SK-N-SH (cell line): ENCODE results near the gene MYO1F. TPM values are rescaled to one million over a fixed set of nuclear protein-coding genes. Genes with fewer than 3 reads are reported as not detected.

Experiments
- CTCF ChIA-PET: fragments of 300-600, 350-600 bp; formaldehyde crosslinking; extraction: SDS; loops from one replicate; lab custom pipeline; 2021; lab: Yijun Ruan, JAX
- POLR2A ChIA-PET: fragments of 350-600 bp; sonication (Branson Sonifier 250); formaldehyde crosslinking; extraction: SDS; loops from one replicate; lab custom pipeline; 2020; ENCODE audit warnings: antibody characterized with exemption, inconsistent platforms; lab: Yijun Ruan, JAX
- DNase-seq: peaks from one replicate; pipeline ENCODE4 v3.0.0; 2012
- H2AFZ ChIP-seq: fragments of 200-600 bp; sonication (generic); 2 replicates; pipeline ENCODE4 v1.8.1; 2016; ENCODE audit warnings: antibody characterized with exemption, mild to moderate bottlenecking, low read depth
- H3F3A ChIP-seq: fragments of 200-600 bp; sonication (generic); replicated peaks from 2 replicates; pipeline ENCODE3; 2016; ENCODE audit warnings: antibody characterized with exemption, mild to moderate bottlenecking; ENCODE audit not compliant: insufficient read depth
- H3K27ac ChIP-seq, 2 experiments: fragments of 200-500 bp in 1 of 2; fragments of 200-600 bp in 1 of 2; sonication (Bioruptor generic) in 1 of 2; sonication (generic), shearing (Covaris generic) in 1 of 2; 2 replicates each; pipeline versions ENCODE4 v1.5.1 to v1.6.1; 2014 to 2016; ENCODE audit warnings: low read depth in 2 of 2, inconsistent platforms in 1 of 2, low read length in 1 of 2, mild to moderate bottlenecking in 1 of 2, mixed read lengths in 1 of 2
- H3K27me3 ChIP-seq: fragments of 200-600 bp; sonication (generic), shearing (Covaris generic); 2 replicates; pipeline ENCODE4 v1.6.1; 2016; ENCODE audit warnings: mixed run types; ENCODE audit not compliant: insufficient read depth
- H3K36me3 ChIP-seq, 2 experiments: fragments of 200-500 bp in 1 of 2; fragments of 200-600 bp in 1 of 2; sonication (Bioruptor generic) in 1 of 2; sonication (generic) in 1 of 2; replicated peaks in 1 of 2; 2 replicates each; pipeline versions ENCODE3 to v1.5.1; 2014 to 2016; ENCODE audit warnings: low read length in 1 of 2, mild to moderate bottlenecking in 1 of 2; ENCODE audit not compliant: insufficient read depth in 2 of 2, control insufficient read depth in 1 of 2
- H3K4me1 ChIP-seq, 2 experiments: fragments of 200-500 bp in 1 of 2; fragments of 200-600 bp in 1 of 2; sonication (Bioruptor generic) in 1 of 2; sonication (generic), shearing (Covaris generic) in 1 of 2; 2 replicates each; pipeline versions ENCODE4 v1.5.1 to v1.6.1; 2014 to 2016; ENCODE audit warnings: low read depth in 1 of 2, low read length in 1 of 2, mixed run types in 1 of 2; ENCODE audit not compliant: insufficient read depth in 2 of 2, control insufficient read depth in 1 of 2
- H3K4me2 ChIP-seq: fragments of 200-600 bp; sonication (generic), shearing (Covaris generic); 2 replicates; pipeline ENCODE4 v1.6.1; 2017; ENCODE audit warnings: mixed run types
- H3K4me3 ChIP-seq, 2 experiments: fragments of 200-500 bp in 1 of 2; fragments of 200-600 bp in 1 of 2; sonication (Bioruptor generic) in 1 of 2; sonication (generic), shearing (Covaris generic) in 1 of 2; 2 replicates each; pipeline versions ENCODE4 v1.5.1 to v1.8.1; 2014 to 2016; ENCODE audit warnings: low read depth in 2 of 2, inconsistent platforms in 1 of 2, low read length in 1 of 2, mild to moderate bottlenecking in 1 of 2, mixed read lengths in 1 of 2, moderate library complexity in 1 of 2
- H3K79me2 ChIP-seq: fragments of 200-600 bp; sonication (generic); 2 replicates; pipeline ENCODE4 v1.8.1; 2017; ENCODE audit warnings: mild to moderate bottlenecking; ENCODE audit not compliant: insufficient read depth
- H3K9ac ChIP-seq: fragments of 200-600 bp; sonication (generic); 2 replicates; pipeline ENCODE4 v1.6.1; 2017; ENCODE audit warnings: mixed run types
- H3K9me2 ChIP-seq: fragments of 200-600 bp; sonication (generic); 2 replicates; pipeline ENCODE4 v1.6.1; 2017; ENCODE audit warnings: mixed run types
- H3K9me3 ChIP-seq: fragments of 200-600 bp; sonication (generic); 2 replicates; pipeline ENCODE4 v1.6.1; 2017; ENCODE audit warnings: mixed run types, mild to moderate bottlenecking, moderate library complexity
- H4K20me1 ChIP-seq: fragments of 200-600 bp; sonication (generic); 2 replicates; pipeline ENCODE4 v1.6.1; 2017; ENCODE audit warnings: mild to moderate bottlenecking, mixed run types; ENCODE audit not compliant: insufficient read depth
- ELF1 ChIP-seq: IDR thresholded peaks from 2 replicates; pipeline ENCODE4 v1.4.0; 2012
- EZH2phosphoT487 ChIP-seq: fragments of 200-600 bp; sonication (generic); IDR thresholded peaks from 2 replicates; pipeline ENCODE4 v1.6.1; 2017; ENCODE audit warnings: low read depth, mixed run types, mild to moderate bottlenecking, antibody characterized with exemption, moderate library complexity, borderline replicate concordance
- FOSL2 ChIP-seq: IDR thresholded peaks from 2 replicates; pipeline ENCODE4 v1.4.0; 2012; ENCODE audit warnings: low read depth, mild to moderate bottlenecking, moderate library complexity, borderline replicate concordance
- FOXJ3 ChIP-seq: sonication (generic); formaldehyde crosslinking; IDR thresholded peaks from 2 replicates; pipeline ENCODE4 v1.5.1; 2020; ENCODE audit warnings: mild to moderate bottlenecking, missing genetic modification reagents
- FOXM1 ChIP-seq: IDR thresholded peaks from 2 replicates; pipeline ENCODE4 v1.4.0; 2012; ENCODE audit warnings: low read depth, mild to moderate bottlenecking
- GATA2 ChIP-seq: sonication (generic); formaldehyde crosslinking; IDR thresholded peaks from 2 replicates; pipeline ENCODE4 v1.5.0; 2020; ENCODE audit warnings: mild to moderate bottlenecking, missing genetic modification reagents
- MEF2A ChIP-seq: IDR thresholded peaks from 2 replicates; pipeline ENCODE4 v1.4.0; 2012; ENCODE audit warnings: low read depth, borderline replicate concordance
- NRF1 ChIP-seq: IDR thresholded peaks from 2 replicates; pipeline ENCODE4 v1.6.1; 2012; ENCODE audit warnings: low read depth, mild to moderate bottlenecking, low read length
- POLR2AphosphoS5 ChIP-seq: IDR thresholded peaks from 2 replicates; pipeline ENCODE4 v1.6.1; 2012; ENCODE audit warnings: low read depth, low read length
- RCOR1 ChIP-seq: fragments of 150-350 bp; IDR thresholded peaks from 2 replicates; pipeline ENCODE4 v1.6.1; 2017; ENCODE audit warnings: antibody characterized with exemption, low read length
- RXRA ChIP-seq: IDR thresholded peaks from 2 replicates; pipeline ENCODE4 v1.4.0; 2012; ENCODE audit warnings: low read depth, mild to moderate bottlenecking, borderline replicate concordance
- SIN3A ChIP-seq: IDR thresholded peaks from 2 replicates; pipeline ENCODE4 v1.6.1; 2012; ENCODE audit warnings: low read depth, mild to moderate bottlenecking, low read length, moderate library complexity, borderline replicate concordance
- SMC3 ChIP-seq: IDR thresholded peaks from 2 replicates; pipeline ENCODE4 v1.6.1; 2012; ENCODE audit warnings: low read depth, low read length, improper control_type of control experiment
- TCF12 ChIP-seq: IDR thresholded peaks from 2 replicates; pipeline ENCODE4 v1.4.0; 2012
- YY1 ChIP-seq: IDR thresholded peaks from 2 replicates; pipeline ENCODE4 v1.4.0; 2012; ENCODE audit warnings: low read depth, mild to moderate bottlenecking
- WGBS: methylation state at CpG from one replicate; pipeline ENCODE4 v1.1.6; 2017; ENCODE audit warnings: low lambda C conversion rate; 5-methylcytosine and 5-hydroxymethylcytosine counted together
- polyA plus RNA-seq, 3 experiments: library from polyadenylated mRNA; depleted of rRNA; stranded (reverse); fragments of >200 nt; gene quantifications; 2 replicates each; pipeline ENCODE4 v1.2.3, GENCODE V29; 2012
- TF ChIP-seq, protein P1 (sequence below): fragments of 150-350 bp; IDR thresholded peaks from 2 replicates; pipeline ENCODE4 v1.6.1; 2017; ENCODE audit warnings: antibody characterized with exemption, low read length, low read depth, borderline replicate concordance
- TF ChIP-seq, protein P2 (sequence below): IDR thresholded peaks from 2 replicates; pipeline ENCODE4 v1.4.0; 2012; ENCODE audit warnings: low read depth, borderline replicate concordance
- TF ChIP-seq, protein P3 (sequence below): IDR thresholded peaks from 2 replicates; pipeline ENCODE4; 2012

The MYO1F gene
- polyA plus RNA-seq, 1 of the 3 experiments (the other 2 are of a cell fraction): 0.51 TPM

DNA sequence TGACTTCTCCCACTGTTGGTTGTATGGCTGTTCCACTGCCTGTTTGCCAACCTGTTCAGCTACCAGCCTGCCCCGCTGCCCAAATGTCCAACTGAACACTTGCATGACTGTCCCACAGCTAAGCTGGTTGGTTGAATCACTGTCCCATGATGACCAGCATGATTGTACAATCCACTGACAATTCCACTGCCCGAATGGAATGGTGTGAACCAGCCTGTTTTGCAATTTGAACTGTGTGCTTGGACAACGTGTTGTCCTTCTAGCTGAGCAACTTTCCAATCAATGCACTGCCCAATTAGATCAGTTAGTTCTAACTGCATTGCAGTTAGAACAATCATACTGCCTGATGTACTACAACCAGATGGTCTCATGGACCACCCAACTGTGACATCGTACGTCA is 24.6 kb upstream of the MYO1F start:
- Histone ChIP-seq H2AFZ (no peak overlapping the region), H3K79me2 (no peaks in the 10 kb centered on the region), H3K4me2 (no peak overlapping the region), H4K20me1 (no peaks in the 10 kb centered on the region), H3K9me3 (no peaks in the 10 kb centered on the region), H3K4me3 (no peak overlapping the region), H3K27me3 (no peaks in the 10 kb centered on the region), H3K27ac (no peak overlapping the region), H3K9me2 (no peaks in the 10 kb centered on the region), H3K36me3 (no peaks in the 10 kb centered on the region), H3K4me1 (no peaks in the 10 kb centered on the region), H3F3A (no peaks in the 10 kb centered on the region), H3K9ac (no peak overlapping the region)
- POLR2A ChIA-PET: no interaction called here
- CTCF ChIA-PET: interaction anchor here (6.3 kb wide), 1 partner anchor 23 kb away, joined by 45 read pairs; the partner anchor contains the start of gene MYO1F
- 74% methylated on average over 5 of the region's 5 CpGs for WGBS
- TF ChIP-seq POLR2AphosphoS5 (no peak), NRF1 (no peak), TCF12 (no peak), EZH2phosphoT487 (no peak), GATA2 (no peak), ELF1 (no peak), MEF2A (no peak), SMC3 (no peak), YY1 (no peak), SIN3A (no peak), FOSL2 (no peak), FOXJ3 (CRISPR knock-in tag) (no peak)
- TF ChIP-seq, protein P1, sequence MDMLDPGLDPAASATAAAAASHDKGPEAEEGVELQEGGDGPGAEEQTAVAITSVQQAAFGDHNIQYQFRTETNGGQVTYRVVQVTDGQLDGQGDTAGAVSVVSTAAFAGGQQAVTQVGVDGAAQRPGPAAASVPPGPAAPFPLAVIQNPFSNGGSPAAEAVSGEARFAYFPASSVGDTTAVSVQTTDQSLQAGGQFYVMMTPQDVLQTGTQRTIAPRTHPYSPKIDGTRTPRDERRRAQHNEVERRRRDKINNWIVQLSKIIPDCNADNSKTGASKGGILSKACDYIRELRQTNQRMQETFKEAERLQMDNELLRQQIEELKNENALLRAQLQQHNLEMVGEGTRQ: no peak
- DNase-seq: no peak

DNA sequence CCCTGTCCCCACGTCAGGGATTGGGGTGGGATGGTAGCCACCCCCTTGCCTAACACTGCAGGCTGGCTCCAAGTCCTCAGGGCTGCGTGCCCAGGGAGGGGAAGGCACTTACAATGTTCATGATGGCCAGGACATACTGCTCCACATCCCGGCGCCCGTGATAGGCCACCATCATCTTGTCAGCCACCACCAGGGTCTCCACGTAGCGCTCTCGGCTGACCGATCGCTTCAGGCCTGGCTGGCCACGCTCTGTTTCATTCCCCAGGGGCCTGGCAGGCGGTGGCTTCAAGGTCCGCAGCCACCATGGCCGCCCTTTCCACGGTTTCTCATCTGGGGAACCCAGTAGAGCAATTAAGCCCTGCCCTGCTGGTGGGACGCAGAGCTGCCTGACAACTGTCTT is 23.6 kb upstream of the MYO1F start:
- no peak for DNase-seq
- 92% methylated on average over 15 of the region's 16 CpGs for WGBS
- CTCF ChIA-PET: interaction anchor here (6.3 kb wide), 1 partner anchor 22 kb away, joined by 45 read pairs; the partner anchor contains the start of gene MYO1F

More for the DNA sequence above, 23.6 kb upstream of the MYO1F start:
- Histone ChIP-seq H4K20me1 (no peaks in the 10 kb centered on the region), H3K27ac (no peak overlapping the region), H3F3A (no peaks in the 10 kb centered on the region), H3K79me2 (no peaks in the 10 kb centered on the region), H2AFZ (no peak overlapping the region), H3K4me1 (no peaks in the 10 kb centered on the region), H3K36me3 (no peaks in the 10 kb centered on the region), H3K27me3 (no peaks in the 10 kb centered on the region), H3K4me2 (no peak overlapping the region), H3K9ac (no peak overlapping the region), H3K4me3 (no peak overlapping the region), H3K9me3 (no peaks in the 10 kb centered on the region), H3K9me2 (no peaks in the 10 kb centered on the region)
- no peak for TF ChIP-seq FOXJ3 (CRISPR knock-in tag)
- no peak for TF ChIP-seq GATA2
- no peak for TF ChIP-seq FOXM1
- no peak for TF ChIP-seq POLR2AphosphoS5
- TF ChIP-seq, protein P2, sequence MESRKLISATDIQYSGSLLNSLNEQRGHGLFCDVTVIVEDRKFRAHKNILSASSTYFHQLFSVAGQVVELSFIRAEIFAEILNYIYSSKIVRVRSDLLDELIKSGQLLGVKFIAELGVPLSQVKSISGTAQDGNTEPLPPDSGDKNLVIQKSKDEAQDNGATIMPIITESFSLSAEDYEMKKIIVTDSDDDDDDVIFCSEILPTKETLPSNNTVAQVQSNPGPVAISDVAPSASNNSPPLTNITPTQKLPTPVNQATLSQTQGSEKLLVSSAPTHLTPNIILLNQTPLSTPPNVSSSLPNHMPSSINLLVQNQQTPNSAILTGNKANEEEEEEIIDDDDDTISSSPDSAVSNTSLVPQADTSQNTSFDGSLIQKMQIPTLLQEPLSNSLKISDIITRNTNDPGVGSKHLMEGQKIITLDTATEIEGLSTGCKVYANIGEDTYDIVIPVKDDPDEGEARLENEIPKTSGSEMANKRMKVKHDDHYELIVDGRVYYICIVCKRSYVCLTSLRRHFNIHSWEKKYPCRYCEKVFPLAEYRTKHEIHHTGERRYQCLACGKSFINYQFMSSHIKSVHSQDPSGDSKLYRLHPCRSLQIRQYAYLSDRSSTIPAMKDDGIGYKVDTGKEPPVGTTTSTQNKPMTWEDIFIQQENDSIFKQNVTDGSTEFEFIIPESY: no peak
- no peak for TF ChIP-seq NRF1
- no peak for TF ChIP-seq SIN3A
- no peak for TF ChIP-seq SMC3
- no peak for TF ChIP-seq RXRA
- no peak for TF ChIP-seq RCOR1
- TF ChIP-seq, protein P3, sequence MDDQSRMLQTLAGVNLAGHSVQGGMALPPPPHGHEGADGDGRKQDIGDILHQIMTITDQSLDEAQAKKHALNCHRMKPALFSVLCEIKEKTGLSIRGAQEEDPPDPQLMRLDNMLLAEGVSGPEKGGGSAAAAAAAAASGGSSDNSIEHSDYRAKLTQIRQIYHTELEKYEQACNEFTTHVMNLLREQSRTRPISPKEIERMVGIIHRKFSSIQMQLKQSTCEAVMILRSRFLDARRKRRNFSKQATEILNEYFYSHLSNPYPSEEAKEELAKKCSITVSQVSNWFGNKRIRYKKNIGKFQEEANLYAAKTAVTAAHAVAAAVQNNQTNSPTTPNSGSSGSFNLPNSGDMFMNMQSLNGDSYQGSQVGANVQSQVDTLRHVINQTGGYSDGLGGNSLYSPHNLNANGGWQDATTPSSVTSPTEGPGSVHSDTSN: no peak
- POLR2A ChIA-PET: no interaction called here
